KG1 (cell line): ENCODE data around the gene CHCHD6.

Source experiments
- DNase-seq: peaks from one replicate; lab custom pipeline; 2025; lab: John Stamatoyannopoulos, UW

Gene CHCHD6

GRCh38 chr3:126941721-126942270, 237.8 kb downstream of the CHCHD6 start:
- no peak for DNase-seq

- DNase-seq: no peak
These were observed 240.3 kb downstream of the CHCHD6 start for GRCh38 chr3:126944089-126944965.

- no peak for DNase-seq
These were observed 241.2 kb downstream of the CHCHD6 start for GRCh38 chr3:126945171-126945721.

GRCh38 chr3:126945891-126946290, 241.9 kb downstream of the CHCHD6 start:
- no peak for DNase-seq

- DNase-seq: no peak
These were observed 242.4 kb downstream of the CHCHD6 start for GRCh38 chr3:126946405-126946804.

GRCh38 chr3:126947429-126947828, 243.4 kb downstream of the CHCHD6 start:
- DNase-seq: no peak

- DNase-seq: no peak
These were observed 245.0 kb downstream of the CHCHD6 start for GRCh38 chr3:126948980-126949535.

GRCh38 chr3:126951561-126951960, 247.5 kb downstream of the CHCHD6 start:
- no peak for DNase-seq

- no peak for DNase-seq
These were observed 248.4 kb downstream of the CHCHD6 start for GRCh38 chr3:126952261-126952982.

GRCh38 chr3:126952983-126953660, 249.1 kb downstream of the CHCHD6 start:
- no peak for DNase-seq

GRCh38 chr3:126954141-126954842, 250.3 kb downstream of the CHCHD6 start:
- DNase-seq: no peak

- DNase-seq: no peak
These were observed 251.2 kb downstream of the CHCHD6 start for GRCh38 chr3:126955004-126955790.

- no peak for DNase-seq
These were observed 252.3 kb downstream of the CHCHD6 start for GRCh38 chr3:126956361-126956760.

- no peak for DNase-seq
These were observed 253.0 kb downstream of the CHCHD6 start for GRCh38 chr3:126956866-126957650.

- DNase-seq: no peak
These were observed 254.0 kb downstream of the CHCHD6 start for GRCh38 chr3:126957776-126958637.

- no peak for DNase-seq
These were observed 254.6 kb downstream of the CHCHD6 start for GRCh38 chr3:126958638-126959085.

GRCh38 chr3:126959136-126959920, 255.3 kb downstream of the CHCHD6 start:
- no peak for DNase-seq
